ENCODE data around the gene SYNE2. TPM values are rescaled to one million over a fixed set of nuclear protein-coding genes. Genes with fewer than 3 reads are reported as not detected.

SYNE2 gene
- total RNA-seq, 1 experiment from 2014 or later: 16.0 TPM

GRCh38 chr14:64012720-64013119 lies 159.9 kb downstream of the SYNE2 start:
- Histone ChIP-seq H3K4me3 (ENCODE audit: low read length) (no peak overlapping the region), H3K27me3 (ENCODE audit: low read length) (no peaks in the 10 kb centered on the region), H3K9me3 (ENCODE audit: low read length) (no peaks in the 10 kb centered on the region), H3K4me2 (ENCODE audit: low read length) (no peak overlapping the region), H3F3A (ENCODE audit: low read length, unreplicated experiment) (no peaks in the 10 kb centered on the region), H3K9me2 (replicated peaks; ENCODE audit: low read length) (no peaks in the 10 kb centered on the region), H3K36me3 (ENCODE audit: low read depth, low read length) (no peaks in the 10 kb centered on the region), H3K4me1 (ENCODE audit: insufficient read depth, low read length) (no peaks in the 10 kb centered on the region), H4K20me1 (ENCODE audit: low read length) (no peaks in the 10 kb centered on the region), H2AFZ (ENCODE audit: low read length) (no peak overlapping the region), H3K79me2 (ENCODE audit: low read length) (no peaks in the 10 kb centered on the region), H3K9ac (ENCODE audit: low read length) (no peak overlapping the region), H3K27ac (ENCODE audit: low read length) (no peak overlapping the region)
- intact Hi-C loops (cut with micrococcal nuclease): loop anchor here (10.0 kb wide), 1 partner anchor 462 kb away; no protein-coding TSS in a partner anchor
- no peak for DNase-seq
- TF ChIP-seq CTCF (conservative IDR thresholded peaks at IDR 0.05; ENCODE audit: low read depth, low read length) (no peak), EZH2 (IDR thresholded peaks at IDR 0.05; ENCODE audit: low read length, unreplicated experiment) (no peak), EZH2phosphoT487 (IDR thresholded peaks at IDR 0.05; ENCODE audit: borderline replicate concordance, low read length) (no peak)
- CTCF ChIA-PET: interaction anchor here (0.7 kb wide), 1 partner anchor 16 kb away, joined by 12 read pairs; no protein-coding TSS in a partner anchor
- no peak for ATAC-seq
- no TSS peak for BruUV-seq (replicated peaks)
- POLR2A ChIA-PET (ENCODE audit: unreplicated experiment): no interaction called here

GRCh38 chr14:64025479-64025878 lies 172.7 kb downstream of the SYNE2 start:
- CTCF ChIA-PET: interaction anchor here (0.7 kb wide), 1 partner anchor 15 kb away, joined by 4 read pairs; no protein-coding TSS in a partner anchor
- no peaks in the 10 kb centered on the region for H3F3A ChIP-seq (ENCODE audit: low read length, unreplicated experiment)
- H4K20me1 ChIP-seq (ENCODE audit: low read length): no peaks in the 10 kb centered on the region
- no peaks in the 10 kb centered on the region for H3K4me1 ChIP-seq (ENCODE audit: insufficient read depth, low read length)
- H3K9me2 ChIP-seq (replicated peaks; ENCODE audit: low read length): no peaks in the 10 kb centered on the region
- no peak overlapping the region for H3K9ac ChIP-seq (ENCODE audit: low read length)
- H2AFZ ChIP-seq (ENCODE audit: low read length): no peak overlapping the region
- ATAC-seq (no peak), DNase-seq (no peak)
- no TSS peak for BruUV-seq (replicated peaks)
- H3K4me2 ChIP-seq (ENCODE audit: low read length): no peak overlapping the region
- no peak overlapping the region for H3K27ac ChIP-seq (ENCODE audit: low read length)
- no peak for TF ChIP-seq EZH2 (IDR thresholded peaks at IDR 0.05; ENCODE audit: low read length, unreplicated experiment)
- TF ChIP-seq EZH2phosphoT487 (IDR thresholded peaks at IDR 0.05; ENCODE audit: borderline replicate concordance, low read length): no peak
- no peaks in the 10 kb centered on the region for H3K36me3 ChIP-seq (ENCODE audit: low read depth, low read length)
- H3K4me3 ChIP-seq (ENCODE audit: low read length): no peak overlapping the region
- intact Hi-C loops (cut with micrococcal nuclease): no loop called here
- POLR2A ChIA-PET (ENCODE audit: unreplicated experiment): no interaction called here
- no peaks in the 10 kb centered on the region for H3K27me3 ChIP-seq (ENCODE audit: low read length)
- H3K9me3 ChIP-seq (ENCODE audit: low read length): no peaks in the 10 kb centered on the region
- no peaks in the 10 kb centered on the region for H3K79me2 ChIP-seq (ENCODE audit: low read length)

- Histone ChIP-seq H3K27me3 (ENCODE audit: low read length) (no peaks in the 10 kb centered on the region), H3K9me2 (replicated peaks; ENCODE audit: low read length) (no peaks in the 10 kb centered on the region), H3K4me3 (ENCODE audit: low read length) (no peak overlapping the region), H3K9ac (ENCODE audit: low read length) (no peak overlapping the region), H3K9me3 (ENCODE audit: low read length) (no peaks in the 10 kb centered on the region), H2AFZ (ENCODE audit: low read length) (no peak overlapping the region), H3K36me3 (ENCODE audit: low read depth, low read length) (no peaks in the 10 kb centered on the region), H3F3A (ENCODE audit: low read length, unreplicated experiment) (no peaks in the 10 kb centered on the region), H3K4me2 (ENCODE audit: low read length) (no peak overlapping the region), H3K4me1 (ENCODE audit: insufficient read depth, low read length) (no peaks in the 10 kb centered on the region), H3K79me2 (ENCODE audit: low read length) (no peaks in the 10 kb centered on the region), H4K20me1 (ENCODE audit: low read length) (no peaks in the 10 kb centered on the region), H3K27ac (ENCODE audit: low read length) (no peak overlapping the region)
- DNase-seq: no peak
- intact Hi-C loops (cut with micrococcal nuclease): no loop called here
- CTCF ChIA-PET: no interaction called here
- POLR2A ChIA-PET (ENCODE audit: unreplicated experiment): no interaction called here
- BruUV-seq (replicated peaks): no TSS peak
- TF ChIP-seq EZH2phosphoT487 (IDR thresholded peaks at IDR 0.05; ENCODE audit: borderline replicate concordance, low read length) (no peak), CTCF (conservative IDR thresholded peaks at IDR 0.05; ENCODE audit: low read depth, low read length) (no peak), EZH2 (IDR thresholded peaks at IDR 0.05; ENCODE audit: low read length, unreplicated experiment) (no peak)
- ATAC-seq: 0 out of 2 replicates have a peak, but pooled peaks have one; percentile 31
These were observed 173.8 kb downstream of the SYNE2 start for GRCh38 chr14:64026600-64026999.

Data from PC-3 (cell line).